Measurements from ENCODE around the gene CDON. TPM values are rescaled to one million over a fixed set of nuclear protein-coding genes. Genes with fewer than 3 reads are reported as not detected.

CDON gene
- total RNA-seq, 1 experiment from 2014 or later, result 17.2 TPM

GRCh38 chr11:125960771-125961170 is 101.9 kb downstream of the CDON start:
- Mint-ChIP-seq H3K4me1 (peaks cover 7 to 12% of the 10 kb centered on the region in 2 experiments), H3K36me3 (ENCODE audit: insufficient read depth in 1 of 3, low read depth in 3 of 3) (peaks cover 17 to 42% (median 19%) of the 10 kb centered on the region in 3 experiments), H3K4me3 (no peak overlapping the region; a peak in 1 of 5 replicates), H3K9me3 (peaks cover 7 to 12% of the 10 kb centered on the region in 2 experiments; a peak in 4 of 5 replicates), H3K27me3 (ENCODE audit: low read depth) (no peaks in the 10 kb centered on the region), H3K27ac (peak overlapping the region in 2 of 3 experiments; percentile 11 to 75; a peak in 3 of 7 replicates)
- no peaks in the 10 kb centered on the region for H3K27me3 ChIP-seq (ENCODE audit: insufficient read depth, low read length)
- no peaks in the 10 kb centered on the region for H3K9me3 ChIP-seq (ENCODE audit: control insufficient read depth, low read depth, low read length)
- H3K79me1 ChIP-seq (ENCODE audit: insufficient read depth, low read depth, low read length, poor library complexity, severe bottlenecking), result no peaks in the 10 kb centered on the region
- no peak overlapping the region for H2BK120ac ChIP-seq (ENCODE audit: low read depth, low read length, poor library complexity, severe bottlenecking)
- no peaks in the 10 kb centered on the region for H4K20me1 ChIP-seq (ENCODE audit: control insufficient read depth, insufficient read depth, insufficient read length)
- no peak overlapping the region for H2BK5ac ChIP-seq (ENCODE audit: insufficient read length, low read length)
- no peak overlapping the region for H2BK12ac ChIP-seq (ENCODE audit: insufficient read length, low read depth, low read length)
- H3T11ph ChIP-seq (ENCODE audit: low read length), result no peak overlapping the region
- no peak overlapping the region for H3K14ac ChIP-seq (ENCODE audit: insufficient read depth, low read length)
- no peak overlapping the region for H3K9ac ChIP-seq (ENCODE audit: extremely low read depth, insufficient read length, low read length)
- H3K27ac ChIP-seq (ENCODE audit: insufficient read length, low read depth, low read length), result no peak overlapping the region
- no peak overlapping the region for H3K4ac ChIP-seq (ENCODE audit: low read depth, low read length)
- H2AK5ac ChIP-seq (ENCODE audit: insufficient read length, low read length), result no peak overlapping the region
- no peak overlapping the region for H4K5ac ChIP-seq (ENCODE audit: insufficient read length, low read depth, low read length)
- H3K56ac ChIP-seq (ENCODE audit: insufficient read length, low read depth, low read length), result no peak overlapping the region
- H4K8ac ChIP-seq (replicated peaks; ENCODE audit: insufficient read length, low read depth, low read length), result no peak overlapping the region
- H3K18ac ChIP-seq (ENCODE audit: insufficient read length, low read depth, low read length), result no peak overlapping the region
- H3K79me2 ChIP-seq (ENCODE audit: insufficient read depth, low read length), result no peaks in the 10 kb centered on the region
- no peaks in the 10 kb centered on the region for H3K23me2 ChIP-seq (ENCODE audit: insufficient read length, low read depth, low read length, poor library complexity, severe bottlenecking)
- no peak overlapping the region for H2BK15ac ChIP-seq (ENCODE audit: low read depth, low read length)
- TF ChIP-seq CTCF (conservative IDR thresholded peaks at IDR 0.05), result no peak
- H3K4me2 ChIP-seq (ENCODE audit: insufficient read depth, insufficient read length, low read length), result no peak overlapping the region
- no peak overlapping the region for H2BK20ac ChIP-seq (ENCODE audit: low read depth, low read length, poor library complexity, severe bottlenecking)
- no peak overlapping the region for H2AFZ ChIP-seq (ENCODE audit: low read length)
- no CpG with 5 or more reads among the region's 6 CpGs for WGBS (ENCODE audit: extremely low coverage, insufficient read length, low lambda C conversion rate)
- H3K4me1 ChIP-seq (ENCODE audit: insufficient read depth, low read length), result no peaks in the 10 kb centered on the region
- no peak overlapping the region for H3K23ac ChIP-seq (ENCODE audit: insufficient read length, low read depth, low read length)
- no peak for DNase-seq
- H4K91ac ChIP-seq (ENCODE audit: insufficient read length, low read depth, low read length), result no peak overlapping the region

Measured in H9 (cell line).